T-helper 2 cell treated with Interferon-gamma antibody and Interleukin-4, amounts not matched to agents 5 μg/mL and 100 μg/mL, for 36 hours (primary cell): Measurements from ENCODE around the gene IL1B.
"Not testable (repeated sequence)": the region's sequence is repeated elsewhere in the genome, so short reads cannot be mapped to it uniquely, and the experiment has no call there.

Experiments
- DNase-seq: peaks from one replicate; pipeline ENCODE4 v3.0.0; 2021; ENCODE audit warnings: low spot score
- H3K27ac Mint-ChIP-seq: one replicate; pipeline ENCODE4 v1.8.0; 2021; ENCODE audit warnings: mild to moderate bottlenecking, mixed read lengths
- H3K27me3 Mint-ChIP-seq: one replicate; pipeline ENCODE4 v1.8.0; 2021; ENCODE audit warnings: low read depth, mixed read lengths
- H3K36me3 Mint-ChIP-seq: one replicate; pipeline ENCODE4 v1.8.0; 2021; ENCODE audit warnings: low read depth, mixed read lengths
- H3K4me1 Mint-ChIP-seq: one replicate; pipeline ENCODE4 v1.8.0; 2021; ENCODE audit warnings: low read depth, mixed read lengths
- H3K4me3 Mint-ChIP-seq: one replicate; pipeline ENCODE4 v1.8.0; 2022; ENCODE audit warnings: mild to moderate bottlenecking, moderate library complexity, mixed read lengths
- H3K9me3 Mint-ChIP-seq: one replicate; pipeline ENCODE4 v1.8.0; 2021; ENCODE audit warnings: mixed read lengths

IL1B gene

GRCh38 chr2:112839407-112840067, 3.0 kb upstream of the IL1B start:
- no peak for DNase-seq
- H3K4me3 Mint-ChIP-seq: no peak overlapping the region
- no peaks in the 10 kb centered on the region for H3K9me3 Mint-ChIP-seq
- no peaks in the 10 kb centered on the region for H3K4me1 Mint-ChIP-seq
- H3K27ac Mint-ChIP-seq: no peak overlapping the region
- H3K36me3 Mint-ChIP-seq: no peaks in the 10 kb centered on the region
- peaks cover 40% of the 10 kb centered on the region for H3K27me3 Mint-ChIP-seq

DNA sequence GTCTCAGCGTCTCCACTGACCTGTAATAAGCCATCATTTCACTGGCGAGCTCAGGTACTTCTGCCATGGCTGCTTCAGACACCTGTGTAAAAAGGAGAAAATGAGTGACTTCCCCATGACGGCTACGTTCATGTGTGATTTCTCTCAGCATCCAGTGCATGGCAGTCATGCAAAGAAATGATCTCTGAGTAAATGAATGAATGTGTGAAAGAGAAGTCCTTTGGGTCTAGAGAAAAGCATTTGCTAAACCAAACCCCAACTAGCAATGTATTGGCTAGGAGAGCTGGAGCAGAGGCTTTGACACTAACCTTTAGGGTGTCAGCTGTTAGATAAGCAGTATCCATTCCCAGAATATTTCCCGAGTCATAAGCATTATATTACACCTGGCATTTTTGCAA, 417 bp downstream of the IL1B start:
- H3K4me1 Mint-ChIP-seq: no peaks in the 10 kb centered on the region
- no peaks in the 10 kb centered on the region for H3K36me3 Mint-ChIP-seq
- H3K27me3 Mint-ChIP-seq: peaks cover 23% of the 10 kb centered on the region
- H3K9me3 Mint-ChIP-seq: no peaks in the 10 kb centered on the region
- no peak overlapping the region for H3K4me3 Mint-ChIP-seq
- no peak overlapping the region for H3K27ac Mint-ChIP-seq
- no peak for DNase-seq

GRCh38 chr2:112835536-112836162, 930 bp downstream of the IL1B start:
- no peak for DNase-seq
- Mint-ChIP-seq H3K9me3 (no peaks in the 10 kb centered on the region), H3K36me3 (no peaks in the 10 kb centered on the region), H3K4me1 (no peaks in the 10 kb centered on the region), H3K4me3 (no peak overlapping the region), H3K27ac (no peak overlapping the region), H3K27me3 (peaks cover 23% of the 10 kb centered on the region)

GRCh38 chr2:112835061-112835501, 1.5 kb downstream of the IL1B start:
- Mint-ChIP-seq H3K4me1 (no peaks in the 10 kb centered on the region), H3K9me3 (no peaks in the 10 kb centered on the region), H3K27ac (no peak overlapping the region), H3K27me3 (peaks cover 17% of the 10 kb centered on the region), H3K36me3 (no peaks in the 10 kb centered on the region), H3K4me3 (no peak overlapping the region)
- DNase-seq: no peak

DNA sequence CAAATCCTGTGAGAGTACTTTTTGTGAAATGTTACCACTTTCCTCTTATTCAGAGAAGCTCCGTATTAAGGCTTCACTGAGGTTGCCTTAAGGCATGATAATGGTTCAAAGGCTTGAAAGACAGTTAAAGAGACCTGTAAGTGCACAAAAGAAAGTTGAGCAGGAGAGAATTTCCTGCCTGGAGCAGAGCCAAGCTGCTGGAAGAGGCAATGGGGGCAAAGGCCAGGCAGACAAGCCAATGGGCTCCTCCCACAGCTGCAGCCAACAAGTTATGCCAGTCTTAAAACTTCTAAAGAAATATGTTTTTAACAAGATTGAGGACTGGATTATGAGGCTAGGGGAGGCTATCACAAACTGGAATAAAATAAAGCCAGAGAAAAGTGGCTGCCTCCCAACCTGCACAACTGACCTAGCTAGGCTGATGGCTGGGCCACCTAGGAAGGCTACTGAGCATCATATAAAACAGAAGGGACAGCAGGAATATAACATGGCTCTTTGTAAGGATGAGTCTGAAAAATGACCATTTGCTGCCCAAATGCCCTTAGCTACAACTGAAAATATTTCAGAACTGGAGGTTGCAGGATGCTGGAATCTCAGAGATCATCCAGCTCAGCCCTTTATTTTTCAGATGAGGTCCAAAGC, 2.1 kb downstream of the IL1B start:
- H3K27ac Mint-ChIP-seq: no peak overlapping the region
- H3K36me3 Mint-ChIP-seq: no peaks in the 10 kb centered on the region
- peaks cover 14% of the 10 kb centered on the region for H3K27me3 Mint-ChIP-seq

GRCh38 chr2:112833976-112834375, 2.6 kb downstream of the IL1B start:
- H3K4me3 Mint-ChIP-seq: no peak overlapping the region
- no peak for DNase-seq
- H3K9me3 Mint-ChIP-seq: no peaks in the 10 kb centered on the region
- H3K4me1 Mint-ChIP-seq: peaks cover 2% of the 10 kb centered on the region
- H3K36me3 Mint-ChIP-seq: no peaks in the 10 kb centered on the region
- H3K27me3 Mint-ChIP-seq: peaks cover 10% of the 10 kb centered on the region
- H3K27ac Mint-ChIP-seq: no peak overlapping the region

More for the DNA sequence above, 2.1 kb downstream of the IL1B start:
- Mint-ChIP-seq H3K9me3 (no peaks in the 10 kb centered on the region), H3K4me1 (no peaks in the 10 kb centered on the region), H3K4me3 (no peak overlapping the region)
- DNase-seq: no peak

- not testable (repeated sequence) for H3K4me3 Mint-ChIP-seq, H3K4me1 Mint-ChIP-seq
Observed at GRCh38 chr2:112833639-112833931, 3.0 kb downstream of the IL1B start.

DNA sequence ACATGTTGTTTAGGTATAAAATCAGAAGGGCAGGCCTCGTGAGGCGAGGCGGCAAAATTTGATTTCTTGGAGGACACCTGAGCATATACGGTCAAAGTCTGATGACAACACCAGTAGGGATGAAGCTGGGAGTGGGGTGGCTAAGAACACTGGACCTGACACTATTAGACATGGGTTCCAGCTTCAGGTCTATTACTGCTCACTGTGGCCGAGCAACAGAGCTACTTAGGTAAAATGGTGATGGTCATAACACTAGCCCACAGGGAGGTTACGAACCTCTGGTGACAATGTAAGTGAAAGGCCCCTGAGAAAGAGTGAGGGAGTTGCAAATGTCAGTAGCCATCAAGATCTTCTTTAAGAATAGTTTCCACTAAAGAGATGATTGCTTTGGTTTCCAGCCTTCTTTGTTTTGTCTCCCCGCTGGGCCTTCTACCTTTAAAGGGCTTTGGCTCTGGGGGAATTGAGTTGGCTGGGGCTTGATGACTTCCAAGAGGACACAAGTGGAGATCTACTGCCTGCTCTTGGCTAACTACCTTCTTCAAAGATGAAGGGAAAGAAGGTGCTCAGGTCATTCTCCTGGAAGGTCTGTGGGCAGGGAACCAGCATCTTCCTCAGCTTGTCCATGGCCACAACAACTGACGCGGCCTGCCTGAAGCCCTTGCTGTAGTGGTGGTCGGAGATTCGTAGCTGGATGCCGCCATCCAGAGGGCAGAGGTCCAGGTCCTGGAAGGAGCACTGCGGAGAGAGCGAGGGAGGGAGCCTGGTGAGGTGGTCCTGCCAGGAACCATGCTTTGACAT, 3.5 kb downstream of the IL1B start:
- Mint-ChIP-seq H3K27ac (no peak overlapping the region), H3K9me3 (no peaks in the 10 kb centered on the region), H3K27me3 (peaks cover 2% of the 10 kb centered on the region), H3K4me1 (peaks cover 9% of the 10 kb centered on the region), H3K36me3 (no peaks in the 10 kb centered on the region), H3K4me3 (no peak overlapping the region)
- no peak for DNase-seq

More at GRCh38 chr2:112833639-112833931, 3.0 kb downstream of the IL1B start:
- not testable (repeated sequence) for DNase-seq, H3K27me3 Mint-ChIP-seq, H3K27ac Mint-ChIP-seq, H3K9me3 Mint-ChIP-seq, H3K36me3 Mint-ChIP-seq

- H3K4me3 Mint-ChIP-seq: no peak overlapping the region
- no peaks in the 10 kb centered on the region for H3K9me3 Mint-ChIP-seq
- H3K27me3 Mint-ChIP-seq: peaks cover 2% of the 10 kb centered on the region
- no peak overlapping the region for H3K27ac Mint-ChIP-seq
- peaks cover 9% of the 10 kb centered on the region for H3K4me1 Mint-ChIP-seq
- H3K36me3 Mint-ChIP-seq: no peaks in the 10 kb centered on the region
- no peak for DNase-seq
Observed at GRCh38 chr2:112831946-112832840, 4.4 kb downstream of the IL1B start.

- no peak overlapping the region for H3K27ac Mint-ChIP-seq
Observed at GRCh38 chr2:112831513-112831845, 5.1 kb downstream of the IL1B start.

DNA sequence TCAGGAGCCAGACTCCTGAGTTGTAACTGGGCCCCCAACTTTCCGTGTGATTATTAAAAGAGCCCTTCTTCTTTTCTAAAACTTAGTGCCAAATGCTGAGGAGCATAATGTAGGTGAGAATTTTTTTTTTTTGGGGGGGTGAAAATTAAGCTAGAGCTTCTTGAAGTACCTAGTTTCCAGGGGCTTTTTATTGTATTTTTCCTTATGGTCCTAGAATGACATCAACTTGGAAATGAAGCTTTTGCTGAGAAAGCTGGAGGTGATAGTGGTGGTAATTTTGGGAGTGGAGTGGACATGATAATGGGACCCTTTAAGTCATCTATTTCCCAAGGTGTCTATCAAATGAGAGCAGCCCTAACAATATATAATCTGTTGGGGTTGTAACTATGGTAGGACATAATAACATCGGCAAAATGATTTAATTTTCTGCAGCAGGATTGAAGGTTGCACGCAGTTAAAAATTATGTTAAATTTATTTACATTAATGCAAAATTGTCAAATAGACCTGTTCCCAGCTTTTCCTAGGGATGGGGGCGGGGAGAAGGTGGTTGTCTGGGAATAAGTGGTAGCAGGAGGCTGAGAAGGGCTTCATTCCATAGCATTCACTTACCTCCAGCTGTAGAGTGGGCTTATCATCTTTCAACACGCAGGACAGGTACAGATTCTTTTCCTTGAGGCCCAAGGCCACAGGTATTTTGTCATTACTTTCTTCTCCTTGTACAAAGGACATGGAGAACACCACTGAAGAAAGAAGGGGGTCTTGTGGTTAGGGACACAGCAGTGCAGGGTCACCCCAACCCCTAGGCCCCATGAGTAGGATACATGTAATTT, 5.7 kb downstream of the IL1B start:
- Mint-ChIP-seq H3K9me3 (no peaks in the 10 kb centered on the region), H3K36me3 (no peaks in the 10 kb centered on the region), H3K4me3 (no peak overlapping the region), H3K27ac (no peak overlapping the region), H3K4me1 (peaks cover 9% of the 10 kb centered on the region), H3K27me3 (peaks cover 2% of the 10 kb centered on the region)
- no peak for DNase-seq

More at GRCh38 chr2:112831513-112831845, 5.1 kb downstream of the IL1B start:
- Mint-ChIP-seq H3K36me3 (no peaks in the 10 kb centered on the region), H3K9me3 (no peaks in the 10 kb centered on the region), H3K27me3 (peaks cover 2% of the 10 kb centered on the region), H3K4me1 (peaks cover 9% of the 10 kb centered on the region), H3K4me3 (no peak overlapping the region)
- no peak for DNase-seq

GRCh38 chr2:112829961-112830681, 6.5 kb downstream of the IL1B start:
- no peaks in the 10 kb centered on the region for H3K36me3 Mint-ChIP-seq
- H3K4me1 Mint-ChIP-seq: peaks cover 9% of the 10 kb centered on the region
- H3K4me3 Mint-ChIP-seq: no peak overlapping the region
- H3K27me3 Mint-ChIP-seq: peaks cover 2% of the 10 kb centered on the region
- no peaks in the 10 kb centered on the region for H3K9me3 Mint-ChIP-seq
- no peak overlapping the region for H3K27ac Mint-ChIP-seq
- DNase-seq: no peak
